LNCaP clone FGC (cell line): ENCODE data around the gene GBP4.

Experiments used
- DNase-seq: peaks from one replicate; pipeline ENCODE4 v3.0.0-alpha.2; 2011; ENCODE audit warnings: low read depth
- H3K4me3 ChIP-seq: 2 replicates; pipeline ENCODE4 v1.5.1; 2011; ENCODE audit warnings: mild to moderate bottlenecking, low read depth, low read length, control low read depth
- CTCF ChIP-seq: IDR thresholded peaks from 2 replicates; pipeline ENCODE4 v1.5.1; 2012; ENCODE audit warnings: mild to moderate bottlenecking; ENCODE audit not compliant: control insufficient read depth, insufficient read depth; ENCODE audit errors: extremely low read depth

Gene GBP4

GRCh38 chr1:89172468-89173143 is 26.1 kb downstream of the GBP4 start:
- no peak for DNase-seq
- TF ChIP-seq CTCF: no peak
- H3K4me3 ChIP-seq: no peak overlapping the region

- no peak for TF ChIP-seq CTCF
- DNase-seq: no peak
These were observed 27.7 kb downstream of the GBP4 start for GRCh38 chr1:89171067-89171438.

GRCh38 chr1:89170170-89171066 is 28.3 kb downstream of the GBP4 start:
- DNase-seq: no peak
- H3K4me3 ChIP-seq: no peak overlapping the region
- TF ChIP-seq CTCF: no peak

More at GRCh38 chr1:89171067-89171438, 27.7 kb downstream of the GBP4 start:
- H3K4me3 ChIP-seq: no peak overlapping the region

- TF ChIP-seq CTCF: no peak
- peak; percentile 40 for DNase-seq
- no peak overlapping the region for H3K4me3 ChIP-seq
These were observed 29.6 kb downstream of the GBP4 start for GRCh38 chr1:89169166-89169565.

GRCh38 chr1:89167590-89168230 is 31.0 kb downstream of the GBP4 start:
- no peak overlapping the region for H3K4me3 ChIP-seq
- no peak for TF ChIP-seq CTCF
- DNase-seq: no peak

- no peak for TF ChIP-seq CTCF
- peak; percentile 37 for DNase-seq
- no peak overlapping the region for H3K4me3 ChIP-seq
These were observed 32.0 kb downstream of the GBP4 start for GRCh38 chr1:89166705-89167104.
